ENCODE measurements around the gene PODNL1.
"Not testable (repeated sequence)": the region's sequence is repeated elsewhere in the genome, so short reads cannot be mapped to it uniquely, and the experiment has no call there.

PODNL1 gene

GRCh38 chr19:13973479-13973878, 35.3 kb upstream of the PODNL1 start:
- in situ Hi-C loops (cut with MboI; ENCODE audit: low sequenced_read_pairs): not testable (repeated sequence)

- in situ Hi-C loops (cut with MboI; ENCODE audit: low sequenced_read_pairs): no loop called here
These were observed 34.3 kb upstream of the PODNL1 start for GRCh38 chr19:13972368-13973155.

- in situ Hi-C loops (cut with MboI; ENCODE audit: low sequenced_read_pairs): not testable (repeated sequence)
These were observed 33.7 kb upstream of the PODNL1 start for GRCh38 chr19:13971868-13972267.

GRCh38 chr19:13969897-13970296, 31.7 kb upstream of the PODNL1 start:
- in situ Hi-C loops (cut with MboI; ENCODE audit: low sequenced_read_pairs): no loop called here

GRCh38 chr19:13968999-13969398, 30.8 kb upstream of the PODNL1 start:
- in situ Hi-C loops (cut with MboI; ENCODE audit: low sequenced_read_pairs): no loop called here

- in situ Hi-C loops (cut with MboI; ENCODE audit: low sequenced_read_pairs): no loop called here
These were observed 30.2 kb upstream of the PODNL1 start for GRCh38 chr19:13968383-13968935.

GRCh38 chr19:13967206-13967605, 29.0 kb upstream of the PODNL1 start:
- in situ Hi-C loops (cut with MboI; ENCODE audit: low sequenced_read_pairs): not testable (repeated sequence)

GRCh38 chr19:13966684-13967128, 28.5 kb upstream of the PODNL1 start:
- in situ Hi-C loops (cut with MboI; ENCODE audit: low sequenced_read_pairs): no loop called here

GRCh38 chr19:13965926-13966683, 27.9 kb upstream of the PODNL1 start:
- in situ Hi-C loops (cut with MboI; ENCODE audit: low sequenced_read_pairs): no loop called here

GRCh38 chr19:13965377-13965896, 27.2 kb upstream of the PODNL1 start:
- in situ Hi-C loops (cut with MboI; ENCODE audit: low sequenced_read_pairs): no loop called here

GRCh38 chr19:13964776-13965175, 26.6 kb upstream of the PODNL1 start:
- in situ Hi-C loops (cut with MboI; ENCODE audit: low sequenced_read_pairs): no loop called here

GRCh38 chr19:13963603-13964105, 25.4 kb upstream of the PODNL1 start:
- in situ Hi-C loops (cut with MboI; ENCODE audit: low sequenced_read_pairs): no loop called here

- in situ Hi-C loops (cut with MboI; ENCODE audit: low sequenced_read_pairs): no loop called here
These were observed 24.7 kb upstream of the PODNL1 start for GRCh38 chr19:13962699-13963602.

GRCh38 chr19:13961826-13962698, 23.8 kb upstream of the PODNL1 start:
- in situ Hi-C loops (cut with MboI; ENCODE audit: low sequenced_read_pairs): no loop called here

- in situ Hi-C loops (cut with MboI; ENCODE audit: low sequenced_read_pairs): no loop called here
These were observed 22.9 kb upstream of the PODNL1 start for GRCh38 chr19:13960863-13961784.

GRCh38 chr19:13959962-13960862, 22.0 kb upstream of the PODNL1 start:
- in situ Hi-C loops (cut with MboI; ENCODE audit: low sequenced_read_pairs): no loop called here

Measured in HL-60/S4 treated with phorbol 12-myristate 13-acetate at 8.2 ng/mL for 4 days and 3 days (cell line).